Activated gamma-delta T cell (primary cell): ENCODE measurements around the gene TENT5C.

Source experiments
- DNase-seq: peaks from one replicate; lab custom pipeline; 2025; lab: John Stamatoyannopoulos, UW

Gene TENT5C

GRCh38 chr1:117592155-117592554 lies 13.7 kb upstream of the TENT5C start:
- no peak for DNase-seq

- no peak for DNase-seq
Observed at GRCh38 chr1:117594261-117594990, 11.4 kb upstream of the TENT5C start.

GRCh38 chr1:117596023-117596720 lies 9.7 kb upstream of the TENT5C start:
- no peak for DNase-seq

- no peak for DNase-seq
Observed at GRCh38 chr1:117598489-117598888, 7.4 kb upstream of the TENT5C start.

DNA sequence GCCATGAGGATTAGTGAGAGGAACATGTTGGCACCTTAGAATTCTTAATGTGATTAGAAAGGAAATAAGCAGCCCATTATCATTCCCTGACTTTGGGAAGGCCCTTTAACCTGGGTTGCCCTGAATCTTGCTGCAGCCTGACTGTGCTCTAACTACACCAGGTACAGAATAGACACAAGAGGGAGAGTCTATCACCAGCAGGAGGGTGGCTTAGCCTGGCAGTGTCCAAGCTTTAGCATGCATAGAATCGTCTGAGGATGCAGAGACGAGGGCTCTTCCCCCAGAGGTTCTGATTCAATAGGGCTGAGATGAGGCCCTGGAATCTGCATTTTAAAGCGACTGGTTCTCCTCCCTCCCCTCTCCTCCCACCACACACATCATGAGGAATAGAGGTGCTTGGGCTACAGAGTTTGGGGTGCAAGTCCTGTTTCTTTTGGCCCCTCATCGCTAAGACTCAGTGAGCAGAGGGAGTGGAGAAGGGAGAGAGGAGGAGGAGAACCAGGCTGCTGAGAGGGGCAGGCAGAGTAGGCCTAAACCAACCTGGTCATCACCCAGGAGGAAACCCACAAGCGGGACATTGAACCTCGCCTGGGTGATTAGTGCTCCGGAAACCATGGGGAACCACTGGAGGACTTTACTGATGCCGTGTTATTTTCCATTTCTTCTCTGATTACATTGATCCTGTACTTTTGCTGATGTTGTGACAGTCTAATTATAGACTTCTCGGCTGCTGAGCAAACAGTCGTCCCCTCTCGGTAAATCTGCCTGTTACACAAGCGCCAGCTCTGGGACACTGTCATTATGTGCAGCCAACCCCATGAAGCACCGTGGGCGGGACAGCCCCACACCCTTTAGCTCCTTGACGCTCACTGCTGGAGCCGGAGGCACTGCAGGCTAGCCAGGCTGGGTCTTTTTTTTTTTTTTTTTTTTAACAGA lies 6.3 kb upstream of the TENT5C start:
- no peak for DNase-seq

DNA sequence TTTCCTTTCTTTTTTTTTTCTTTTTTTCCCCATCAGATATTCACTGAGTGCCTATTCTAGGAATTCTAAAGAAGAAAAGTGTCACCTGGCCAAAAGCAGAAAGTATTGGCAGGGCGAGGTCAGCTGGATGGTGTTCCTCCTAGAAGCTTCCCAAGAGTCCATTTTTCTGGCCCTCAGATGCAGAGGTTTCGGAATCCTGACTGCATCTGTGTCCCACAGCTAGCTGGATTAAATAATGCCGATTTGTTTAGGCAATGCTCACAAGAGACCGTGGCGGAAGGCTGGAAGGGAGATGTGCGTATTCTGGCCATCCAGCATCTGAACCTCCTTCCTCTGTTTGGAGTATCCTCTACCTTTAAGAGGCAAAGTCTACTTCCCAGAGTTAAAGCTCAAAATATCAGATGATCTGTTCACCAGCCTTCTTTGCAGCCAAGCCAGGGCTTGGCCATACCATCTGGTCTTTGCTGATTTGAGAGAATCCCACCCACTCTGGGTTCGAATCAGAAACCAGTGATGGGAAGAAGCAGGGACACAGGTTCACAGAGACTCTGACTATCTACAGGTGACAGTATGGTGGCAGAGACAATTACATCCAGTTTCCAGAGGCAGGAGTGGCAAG lies 5.4 kb upstream of the TENT5C start:
- no peak for DNase-seq

- no peak for DNase-seq
Observed at GRCh38 chr1:117600966-117601365, 4.9 kb upstream of the TENT5C start.

GRCh38 chr1:117602862-117603261 lies 3.0 kb upstream of the TENT5C start:
- no peak for DNase-seq

GRCh38 chr1:117605164-117605773 lies 579 bp upstream of the TENT5C start:
- DNase-seq = peak; percentile 38

GRCh38 chr1:117606649-117607430 lies 992 bp downstream of the TENT5C start:
- DNase-seq = peak; percentile 48

DNA sequence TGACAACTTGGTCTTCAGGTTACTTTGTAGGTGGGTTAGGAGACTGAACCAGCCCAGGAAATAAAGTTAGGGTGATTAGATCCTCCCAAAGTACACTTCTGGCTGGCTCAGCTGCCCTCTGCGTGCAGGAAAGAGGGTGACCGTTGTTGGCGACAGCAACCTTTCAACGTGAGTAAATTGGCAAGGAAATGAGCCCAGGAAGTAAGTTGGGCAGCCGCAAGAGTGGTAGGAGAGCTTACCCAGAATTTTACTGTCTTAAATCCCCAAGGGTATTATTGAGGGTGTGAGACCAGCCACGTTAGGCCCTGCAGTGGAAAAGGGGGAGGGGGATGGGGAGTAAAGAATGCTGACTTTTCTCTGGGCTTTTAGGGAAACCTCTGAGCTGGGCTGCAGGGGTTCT lies 1.6 kb downstream of the TENT5C start:
- DNase-seq = no peak

DNA sequence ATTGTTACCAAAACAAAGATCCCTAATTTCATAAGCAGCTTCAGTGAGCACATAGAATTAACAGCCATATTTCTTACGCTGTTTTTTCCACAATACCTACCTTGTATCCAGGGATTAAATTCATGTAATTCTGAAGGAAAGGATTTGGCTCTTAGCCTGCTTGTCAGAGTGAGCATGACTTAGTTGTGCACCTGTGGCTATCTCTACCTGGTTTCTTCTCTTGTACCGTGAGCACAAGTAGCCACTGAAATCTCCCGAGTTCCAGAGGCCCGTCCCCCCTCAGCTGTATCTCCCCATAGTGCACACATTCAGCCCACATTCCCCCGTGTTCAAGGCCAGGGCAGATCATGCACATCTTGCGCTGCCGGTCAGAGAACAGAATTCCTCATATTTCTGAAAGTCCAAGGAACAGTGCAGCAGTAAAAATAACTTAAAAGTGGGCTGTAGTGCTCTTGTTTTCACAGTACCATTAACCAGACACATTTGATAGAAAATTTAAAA lies 2.3 kb downstream of the TENT5C start:
- no peak for DNase-seq

- no peak for DNase-seq
Observed at GRCh38 chr1:117608758-117609157, 2.9 kb downstream of the TENT5C start.

DNA sequence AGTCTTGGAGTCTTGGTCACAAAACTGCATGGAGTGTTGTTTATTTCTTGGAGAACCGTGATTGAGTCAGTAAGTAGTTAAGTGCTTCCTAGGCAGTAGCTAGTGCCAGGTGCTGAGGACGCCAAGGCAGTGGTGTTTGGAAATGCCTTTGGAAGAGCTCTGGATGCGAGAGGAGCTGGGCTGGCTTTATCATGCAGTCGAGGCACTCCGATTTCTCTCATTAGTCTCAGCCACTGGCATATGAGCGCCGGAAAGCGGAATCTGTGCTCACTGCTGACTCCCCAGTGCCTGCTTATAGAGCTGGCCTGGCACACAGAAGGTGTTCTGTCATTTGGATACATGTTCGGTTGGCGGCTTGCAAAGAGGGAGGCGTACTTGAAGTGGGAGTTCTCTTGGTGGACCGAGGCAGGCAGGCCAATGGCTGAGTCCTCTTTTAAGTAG lies 3.6 kb downstream of the TENT5C start:
- no peak for DNase-seq

- DNase-seq = no peak
Observed at GRCh38 chr1:117610036-117610435, 4.2 kb downstream of the TENT5C start.

- no peak for DNase-seq
Observed at GRCh38 chr1:117611121-117611601, 5.3 kb downstream of the TENT5C start.

DNA sequence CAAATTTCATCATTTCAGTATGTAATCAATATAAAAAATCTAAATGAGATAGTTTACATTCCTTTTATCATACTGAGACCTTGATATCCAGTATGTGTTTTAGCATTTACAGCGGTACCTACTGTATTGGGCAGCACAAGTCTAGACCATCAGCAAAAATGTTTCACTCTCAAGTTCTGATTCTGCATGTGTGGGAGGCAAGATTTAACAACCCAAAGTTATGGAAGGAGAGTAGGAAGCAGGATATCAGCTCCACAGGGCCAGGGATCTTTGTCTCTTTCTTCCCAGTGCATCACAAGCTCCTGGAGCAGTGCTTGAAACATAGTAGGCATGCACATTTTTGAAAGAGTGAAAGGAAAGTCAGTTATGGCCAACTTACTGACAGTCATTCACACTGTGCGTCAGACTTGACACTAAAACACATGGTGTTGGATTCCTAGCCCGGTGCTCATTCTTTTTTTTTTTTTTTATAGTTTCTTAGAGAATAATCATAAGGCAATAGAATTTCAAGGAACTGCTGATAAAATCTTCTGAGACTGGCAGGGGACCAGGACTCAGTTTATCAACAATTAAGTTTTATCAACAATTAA lies 6.1 kb downstream of the TENT5C start:
- DNase-seq = no peak

- no peak for DNase-seq
Observed at GRCh38 chr1:117612517-117613248, 6.8 kb downstream of the TENT5C start.

DNA sequence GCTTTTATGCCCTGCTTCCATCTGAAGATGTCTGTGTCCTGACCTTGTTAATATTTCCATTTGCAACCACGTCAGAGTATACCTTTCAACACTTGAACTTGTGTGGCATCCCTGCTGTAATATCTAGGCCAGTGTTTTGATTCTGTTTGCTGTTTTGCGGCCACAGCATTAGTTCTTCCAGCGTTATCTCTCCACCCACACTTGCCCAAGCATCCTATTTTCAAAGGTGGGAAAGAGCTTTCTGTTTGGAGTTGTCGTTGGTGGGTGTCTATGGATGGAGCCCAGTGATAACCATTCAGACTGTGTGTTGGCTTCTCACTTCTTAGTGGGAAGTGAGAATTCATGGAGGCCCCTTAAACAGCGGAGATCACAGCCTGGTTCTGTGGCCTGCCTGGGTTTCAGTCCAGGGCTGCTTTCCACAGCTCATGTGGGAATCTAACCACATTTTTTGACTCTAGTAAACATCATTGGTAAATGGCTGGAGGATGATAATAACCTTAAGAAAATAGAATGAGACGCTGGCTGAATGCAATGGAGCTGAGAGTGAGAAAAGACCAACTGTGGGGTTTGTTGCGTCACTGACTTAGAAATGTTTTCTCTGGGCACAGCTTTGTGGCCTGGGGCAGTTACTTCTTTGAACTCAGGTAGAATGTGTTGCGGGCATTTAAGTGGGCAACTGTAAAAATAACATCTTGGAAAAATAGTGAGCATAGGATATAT lies 7.6 kb downstream of the TENT5C start:
- DNase-seq = no peak
